Measurements from ENCODE around the gene USP30. TPM values are rescaled to one million over a fixed set of nuclear protein-coding genes. Genes with fewer than 3 reads are reported as not detected.

USP30 gene
- total and polyA plus RNA-seq, 9 of the 15 experiments (the other 6 are each of a cell fraction or from before 2014, with no cell fraction given), result 1.4 to 15.2 (median 7.0) TPM

GRCh38 chr12:109052414-109053323, at the start of gene USP30 (continued):
- TF ChIP-seq TAF7 (tag; IDR thresholded peaks at IDR 0.05) (no peak; the same call in 1 of the 2 replicates), ELF1 (tag; IDR thresholded peaks at IDR 0.05) (peak; percentile 77; the same call in 1 of the 2 replicates), NR3C1 (CRISPR knock-in tag; IDR thresholded peaks at IDR 0.05) (no peak), ZKSCAN8 (CRISPR knock-in tag; IDR thresholded peaks at IDR 0.05) (no peak), NFIC (IDR thresholded peaks at IDR 0.05) (peak; percentile 72), PML (IDR thresholded peaks at IDR 0.05; ENCODE audit: low read length) (no peak), SMARCA4 (IDR thresholded peaks at IDR 0.05) (no peak), FOXA3 (CRISPR knock-in tag; conservative IDR thresholded peaks at IDR 0.05 in 1 of 2, IDR thresholded peaks at IDR 0.05 in 1 of 2) (no peak), PBX2 (CRISPR knock-in tag; IDR thresholded peaks at IDR 0.05; ENCODE audit: low read depth) (no peak), PBX2 (tag; conservative IDR thresholded peaks at IDR 0.05; ENCODE audit: low read depth) (no peak), ZNF263 (CRISPR knock-in tag; IDR thresholded peaks at IDR 0.05; ENCODE audit: borderline replicate concordance) (0 out of 2 replicates have a peak, but pooled peaks have one; percentile 21)
- TF ChIP-seq, protein P1, sequence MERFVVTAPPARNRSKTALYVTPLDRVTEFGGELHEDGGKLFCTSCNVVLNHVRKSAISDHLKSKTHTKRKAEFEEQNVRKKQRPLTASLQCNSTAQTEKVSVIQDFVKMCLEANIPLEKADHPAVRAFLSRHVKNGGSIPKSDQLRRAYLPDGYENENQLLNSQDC (CRISPR knock-in tag; IDR thresholded peaks at IDR 0.05), result peak; percentile 96; the same call in 1 of the 2 replicates
- TF ChIP-seq, protein P2, sequence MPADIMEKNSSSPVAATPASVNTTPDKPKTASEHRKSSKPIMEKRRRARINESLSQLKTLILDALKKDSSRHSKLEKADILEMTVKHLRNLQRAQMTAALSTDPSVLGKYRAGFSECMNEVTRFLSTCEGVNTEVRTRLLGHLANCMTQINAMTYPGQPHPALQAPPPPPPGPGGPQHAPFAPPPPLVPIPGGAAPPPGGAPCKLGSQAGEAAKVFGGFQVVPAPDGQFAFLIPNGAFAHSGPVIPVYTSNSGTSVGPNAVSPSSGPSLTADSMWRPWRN (IDR thresholded peaks at IDR 0.05; ENCODE audit: low read depth), result no peak
- TF ChIP-seq, protein P3, sequence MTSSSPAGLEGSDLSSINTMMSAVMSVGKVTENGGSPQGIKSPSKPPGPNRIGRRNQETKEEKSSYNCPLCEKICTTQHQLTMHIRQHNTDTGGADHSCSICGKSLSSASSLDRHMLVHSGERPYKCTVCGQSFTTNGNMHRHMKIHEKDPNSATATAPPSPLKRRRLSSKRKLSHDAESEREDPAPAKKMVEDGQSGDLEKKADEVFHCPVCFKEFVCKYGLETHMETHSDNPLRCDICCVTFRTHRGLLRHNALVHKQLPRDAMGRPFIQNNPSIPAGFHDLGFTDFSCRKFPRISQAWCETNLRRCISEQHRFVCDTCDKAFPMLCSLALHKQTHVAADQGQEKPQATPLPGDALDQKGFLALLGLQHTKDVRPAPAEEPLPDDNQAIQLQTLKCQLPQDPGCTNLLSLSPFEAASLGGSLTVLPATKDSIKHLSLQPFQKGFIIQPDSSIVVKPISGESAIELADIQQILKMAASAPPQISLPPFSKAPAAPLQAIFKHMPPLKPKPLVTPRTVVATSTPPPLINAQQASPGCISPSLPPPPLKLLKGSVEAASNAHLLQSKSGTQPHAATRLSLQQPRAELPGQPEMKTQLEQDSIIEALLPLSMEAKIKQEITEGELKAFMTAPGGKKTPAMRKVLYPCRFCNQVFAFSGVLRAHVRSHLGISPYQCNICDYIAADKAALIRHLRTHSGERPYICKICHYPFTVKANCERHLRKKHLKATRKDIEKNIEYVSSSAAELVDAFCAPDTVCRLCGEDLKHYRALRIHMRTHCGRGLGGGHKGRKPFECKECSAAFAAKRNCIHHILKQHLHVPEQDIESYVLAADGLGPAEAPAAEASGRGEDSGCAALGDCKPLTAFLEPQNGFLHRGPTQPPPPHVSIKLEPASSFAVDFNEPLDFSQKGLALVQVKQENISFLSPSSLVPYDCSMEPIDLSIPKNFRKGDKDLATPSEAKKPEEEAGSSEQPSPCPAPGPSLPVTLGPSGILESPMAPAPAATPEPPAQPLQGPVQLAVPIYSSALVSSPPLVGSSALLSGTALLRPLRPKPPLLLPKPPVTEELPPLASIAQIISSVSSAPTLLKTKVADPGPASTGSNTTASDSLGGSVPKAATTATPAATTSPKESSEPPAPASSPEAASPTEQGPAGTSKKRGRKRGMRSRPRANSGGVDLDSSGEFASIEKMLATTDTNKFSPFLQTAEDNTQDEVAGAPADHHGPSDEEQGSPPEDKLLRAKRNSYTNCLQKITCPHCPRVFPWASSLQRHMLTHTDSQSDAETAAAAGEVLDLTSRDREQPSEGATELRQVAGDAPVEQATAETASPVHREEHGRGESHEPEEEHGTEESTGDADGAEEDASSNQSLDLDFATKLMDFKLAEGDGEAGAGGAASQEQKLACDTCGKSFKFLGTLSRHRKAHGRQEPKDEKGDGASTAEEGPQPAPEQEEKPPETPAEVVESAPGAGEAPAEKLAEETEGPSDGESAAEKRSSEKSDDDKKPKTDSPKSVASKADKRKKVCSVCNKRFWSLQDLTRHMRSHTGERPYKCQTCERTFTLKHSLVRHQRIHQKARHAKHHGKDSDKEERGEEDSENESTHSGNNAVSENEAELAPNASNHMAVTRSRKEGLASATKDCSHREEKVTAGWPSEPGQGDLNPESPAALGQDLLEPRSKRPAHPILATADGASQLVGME (CRISPR knock-in tag; IDR thresholded peaks at IDR 0.05), result peak; percentile 74; the same call in 1 of the 2 replicates
- TF ChIP-seq, protein P4, sequence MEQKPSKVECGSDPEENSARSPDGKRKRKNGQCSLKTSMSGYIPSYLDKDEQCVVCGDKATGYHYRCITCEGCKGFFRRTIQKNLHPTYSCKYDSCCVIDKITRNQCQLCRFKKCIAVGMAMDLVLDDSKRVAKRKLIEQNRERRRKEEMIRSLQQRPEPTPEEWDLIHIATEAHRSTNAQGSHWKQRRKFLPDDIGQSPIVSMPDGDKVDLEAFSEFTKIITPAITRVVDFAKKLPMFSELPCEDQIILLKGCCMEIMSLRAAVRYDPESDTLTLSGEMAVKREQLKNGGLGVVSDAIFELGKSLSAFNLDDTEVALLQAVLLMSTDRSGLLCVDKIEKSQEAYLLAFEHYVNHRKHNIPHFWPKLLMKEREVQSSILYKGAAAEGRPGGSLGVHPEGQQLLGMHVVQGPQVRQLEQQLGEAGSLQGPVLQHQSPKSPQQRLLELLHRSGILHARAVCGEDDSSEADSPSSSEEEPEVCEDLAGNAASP (IDR thresholded peaks at IDR 0.05), result no peak

Data from K562 (cell line).